ENCODE measurements around the gene PATE2. TPM values are rescaled to one million over a fixed set of nuclear protein-coding genes. Genes with fewer than 3 reads are reported as not detected.

Gene PATE2
- total and polyA plus RNA-seq, 2 of the 4 experiments (the other 2 are of a cell fraction) = not detected

GRCh38 chr11:125728969-125729368, 49.7 kb downstream of the PATE2 start:
- Histone ChIP-seq H3K23ac (ENCODE audit: low read depth, low read length) (no peak overlapping the region), H4K8ac (ENCODE audit: low read depth in 2 of 2, low read length in 2 of 2) (no peak overlapping the region), H3K9me1 (ENCODE audit: insufficient read depth, low read length) (no peaks in the 10 kb centered on the region), H2AFZ (replicated peaks; ENCODE audit: low read length, poor library complexity) (no peak overlapping the region), H4K91ac (ENCODE audit: insufficient read depth, low read depth, low read length) (no peak overlapping the region), H3K56ac (ENCODE audit: extremely low read depth, insufficient read depth, low read length) (no peak overlapping the region), H3K4me2 (ENCODE audit: low read depth, low read length) (no peak overlapping the region), H3K4me1 (ENCODE audit: control insufficient read depth, insufficient read depth, low read length) (no peaks in the 10 kb centered on the region), H3K36me3 (ENCODE audit: control insufficient read depth, insufficient read depth, low read length) (no peaks in the 10 kb centered on the region), H2BK120ac (ENCODE audit: low read depth, low read length) (no peak overlapping the region), H2AK9ac (replicated peaks; ENCODE audit: low read depth, low read length, poor library complexity) (no peak overlapping the region), H4K5ac (ENCODE audit: low read depth, low read length) (no peak overlapping the region), H2AK5ac (ENCODE audit: low read depth, low read length) (no peak overlapping the region), H3K18ac (ENCODE audit: low read depth, low read length) (no peak overlapping the region), H3K9me3 (ENCODE audit: control insufficient read depth, insufficient read depth, low read length) (no peaks in the 10 kb centered on the region), H3K4me3 (ENCODE audit: insufficient read depth, low read depth, low read length) (no peak overlapping the region), H2BK5ac (ENCODE audit: low read depth, low read length, poor library complexity, severe bottlenecking) (no peak overlapping the region), H3K79me1 (ENCODE audit: low read depth in 1 of 2, low read length in 2 of 2) (no peaks in the 10 kb centered on the region), H3K4ac (ENCODE audit: low read depth, low read length) (no peak overlapping the region), H3K27ac (ENCODE audit: insufficient read depth, low read length) (no peak overlapping the region), H4K20me1 (ENCODE audit: insufficient read depth, low read length) (no peaks in the 10 kb centered on the region), H3K27me3 (ENCODE audit: control insufficient read depth, insufficient read depth, low read length) (peaks cover 6% of the 10 kb centered on the region), H3K9ac (ENCODE audit: low read depth, low read length) (no peak overlapping the region), H3K14ac (replicated peaks; ENCODE audit: low read depth, low read length) (no peak overlapping the region), H2BK20ac (ENCODE audit: low read depth, low read length) (no peak overlapping the region), H2BK15ac (ENCODE audit: low read depth, low read length) (no peak overlapping the region)
- ATAC-seq (ENCODE audit: low read depth) (no peak), DNase-seq (no peak)
- TF ChIP-seq USF2 (IDR thresholded peaks at IDR 0.05; ENCODE audit: low read depth, low read length) = no peak
- TF ChIP-seq NFE2L2 (IDR thresholded peaks at IDR 0.05; ENCODE audit: low read depth, low read length) = no peak
- no peak for TF ChIP-seq FOS (IDR thresholded peaks at IDR 0.05; ENCODE audit: low read depth, low read length)
- TF ChIP-seq CTCF (conservative IDR thresholded peaks at IDR 0.05; ENCODE audit: low read depth, low read length) = no peak
- no peak for TF ChIP-seq RCOR1 (IDR thresholded peaks at IDR 0.05; ENCODE audit: insufficient replicate concordance, low read length)
- CTCF ChIA-PET = no interaction called here
- no TSS peak for BruUV-seq (replicated peaks)
- 20% methylated on average over 1 of the region's 3 CpGs; no CpG with 5 or more reads in 1 of the 2 experiments for WGBS, 2 experiments (ENCODE audit: extremely low coverage in 2 of 2, insufficient read length in 1 of 2)
- intact Hi-C loops (cut with micrococcal nuclease) (no loop called here), in situ Hi-C loops (cut with MboI; ENCODE audit: low sequenced_read_pairs) (no loop called here), dilution Hi-C loops (cut with HindIII; ENCODE audit: low sequenced_read_pairs, unreplicated experiment) (no loop called here)
- POLR2A ChIA-PET (ENCODE audit: unreplicated experiment) = no interaction called here

Other genes starting within 250 kb of the PATE2 start
- 95.9 and 122 TPM in 2 replicates for gene EI24, start 209.4 kb downstream of the PATE2 start, total RNA-seq (2012; rRNA removed)
- gene EI24, start 209.4 kb downstream of the PATE2 start, polyA plus RNA-seq (2012; rRNA removed) = 82.6 and 89.7 TPM in 2 replicates
- 346 and 387 TPM in 2 replicates for gene STT3A, start 186.0 kb downstream of the PATE2 start, total RNA-seq (2012; rRNA removed)
- gene STT3A, start 186.0 kb downstream of the PATE2 start, polyA plus RNA-seq (2012; rRNA removed) = 180 and 184 TPM in 2 replicates
- 22.6 and 30.3 TPM in 2 replicates for gene CHEK1, start 153.7 kb downstream of the PATE2 start, total RNA-seq (2012; rRNA removed)
- 15.9 and 16.0 TPM in 2 replicates for gene CHEK1, start 153.7 kb downstream of the PATE2 start, polyA plus RNA-seq (2012; rRNA removed)
- gene ACRV1, start 98.0 kb downstream of the PATE2 start, total RNA-seq (2012; rRNA removed) = not detected in 2 replicates
- gene ACRV1, start 98.0 kb downstream of the PATE2 start, polyA plus RNA-seq (2012; rRNA removed) = not detected in 2 replicates
- gene PATE1, start 32.5 kb downstream of the PATE2 start, total RNA-seq (2012; rRNA removed) = not detected in 2 replicates
- not detected in 2 replicates for gene PATE1, start 32.5 kb downstream of the PATE2 start, polyA plus RNA-seq (2012; rRNA removed)
- gene PATE3, start 9.3 kb upstream of the PATE2 start, total RNA-seq (2012; rRNA removed) = not detected in 2 replicates
- gene PATE3, start 9.3 kb upstream of the PATE2 start, polyA plus RNA-seq (2012; rRNA removed) = not detected in 2 replicates
- gene PATE4, start 54.5 kb upstream of the PATE2 start, total RNA-seq (2012; rRNA removed) = not detected in 2 replicates
- gene PATE4, start 54.5 kb upstream of the PATE2 start, polyA plus RNA-seq (2012; rRNA removed) = not detected in 2 replicates
- 8.1 and 11.7 TPM in 2 replicates for gene HYLS1, start 108.8 kb upstream of the PATE2 start, total RNA-seq (2012; rRNA removed)
- gene HYLS1, start 108.8 kb upstream of the PATE2 start, polyA plus RNA-seq (2012; rRNA removed) = 4.8 and 5.1 TPM in 2 replicates
- 11.7 and 16.4 TPM in 2 replicates for gene PUS3, start 124.4 kb upstream of the PATE2 start, total RNA-seq (2012; rRNA removed)
- gene PUS3, start 124.4 kb upstream of the PATE2 start, polyA plus RNA-seq (2012; rRNA removed) = 5.6 and 6.1 TPM in 2 replicates
- gene DDX25, start 125.7 kb upstream of the PATE2 start, total RNA-seq (2012; rRNA removed) = under 0.01 TPM in 1 of 2 replicates, not detected in the other
- gene DDX25, start 125.7 kb upstream of the PATE2 start, polyA plus RNA-seq (2012; rRNA removed) = not detected in 2 replicates
- gene VSIG10L2, start 167.2 kb upstream of the PATE2 start, total RNA-seq (2012; rRNA removed) = under 0.01 TPM in 1 of 2 replicates, not detected in the other
- not detected in 2 replicates for gene VSIG10L2, start 167.2 kb upstream of the PATE2 start, polyA plus RNA-seq (2012; rRNA removed)